ENCODE measurements around the gene TRDN.

DNA sequence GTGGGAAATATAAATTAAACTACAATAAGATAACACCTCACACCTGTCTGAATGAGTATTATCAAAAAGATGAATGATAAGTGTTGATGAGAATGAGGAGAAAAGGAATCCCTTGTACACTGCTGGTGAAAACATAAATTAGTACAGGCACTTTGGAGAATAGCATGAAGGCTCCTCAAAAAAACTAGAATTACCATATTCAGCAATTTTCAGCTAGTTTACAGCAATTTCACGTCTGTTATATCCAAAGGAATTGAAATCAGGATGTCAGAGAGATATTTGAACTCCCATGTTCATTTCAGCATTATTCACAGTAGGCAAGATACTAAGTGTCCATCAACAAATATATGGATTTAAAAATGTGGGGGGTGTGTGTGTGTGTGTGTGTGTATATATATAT, 348.1 kb downstream of the TRDN start:
- TF ChIP-seq, protein P1, sequence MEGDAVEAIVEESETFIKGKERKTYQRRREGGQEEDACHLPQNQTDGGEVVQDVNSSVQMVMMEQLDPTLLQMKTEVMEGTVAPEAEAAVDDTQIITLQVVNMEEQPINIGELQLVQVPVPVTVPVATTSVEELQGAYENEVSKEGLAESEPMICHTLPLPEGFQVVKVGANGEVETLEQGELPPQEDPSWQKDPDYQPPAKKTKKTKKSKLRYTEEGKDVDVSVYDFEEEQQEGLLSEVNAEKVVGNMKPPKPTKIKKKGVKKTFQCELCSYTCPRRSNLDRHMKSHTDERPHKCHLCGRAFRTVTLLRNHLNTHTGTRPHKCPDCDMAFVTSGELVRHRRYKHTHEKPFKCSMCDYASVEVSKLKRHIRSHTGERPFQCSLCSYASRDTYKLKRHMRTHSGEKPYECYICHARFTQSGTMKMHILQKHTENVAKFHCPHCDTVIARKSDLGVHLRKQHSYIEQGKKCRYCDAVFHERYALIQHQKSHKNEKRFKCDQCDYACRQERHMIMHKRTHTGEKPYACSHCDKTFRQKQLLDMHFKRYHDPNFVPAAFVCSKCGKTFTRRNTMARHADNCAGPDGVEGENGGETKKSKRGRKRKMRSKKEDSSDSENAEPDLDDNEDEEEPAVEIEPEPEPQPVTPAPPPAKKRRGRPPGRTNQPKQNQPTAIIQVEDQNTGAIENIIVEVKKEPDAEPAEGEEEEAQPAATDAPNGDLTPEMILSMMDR (IDR thresholded peaks at IDR 0.05) = no peak
- TF ChIP-seq POLR2A (IDR thresholded peaks at IDR 0.05) = no peak

Data from esophagus squamous epithelium (tissue), 4 donors.